Right lobe of liver (tissue), 6 donors: Measurements from ENCODE around the gene ING5. TPM values are rescaled to one million over a fixed set of nuclear protein-coding genes. Genes with fewer than 3 reads are reported as not detected.
A peak's percentile ranks its signal among the peaks of the same experiment; 100 is the strongest.

Experiments used
- ATAC-seq, 4 donors: fragments of 200-7000 bp; cut with Tn5 transposase; one replicate each; pipeline ENCODE4 v1.9.1; 2020; ENCODE audit warnings: mild to moderate bottlenecking in 4 of 4, moderate library complexity in 4 of 4
- DNase-seq, 3 donors: peaks; one replicate each; pipeline ENCODE4 v3.0.0-alpha.2; 2020
- H3K27ac ChIP-seq, 3 donors: fragments of 200-600 bp; one replicate each; pipeline ENCODE4 v1.8.0; 2022
- H3K27me3 ChIP-seq, 2 donors: fragments of 200-600 bp; one replicate each; pipeline ENCODE4 v1.8.0; 2022
- H3K36me3 ChIP-seq, 4 donors: fragments of 200-600 bp; sonication (generic) in 1 of 4; one replicate each; pipeline versions ENCODE4 v1.5.1 to v1.8.0; 2017 to 2022; ENCODE audit warnings: control low read depth in 1 of 4
- H3K4me1 ChIP-seq, 4 donors: fragments of 200-600 bp; sonication (generic) in 1 of 4; one replicate each; pipeline versions ENCODE4 v1.5.1 to v1.8.0; 2017 to 2022; ENCODE audit warnings: control low read depth in 1 of 4
- H3K4me3 ChIP-seq, 3 donors: fragments of 200-600 bp; one replicate each; pipeline ENCODE4 v1.8.0; 2022
- H3K9me3 ChIP-seq, 4 donors: fragments of 200-600 bp; sonication (generic) in 1 of 4; one replicate each; pipeline versions ENCODE4 v1.5.1 to v1.8.0; 2017 to 2022; ENCODE audit warnings: control low read depth in 1 of 4
- POLR2A ChIP-seq: fragments of 450-650 bp; IDR thresholded peaks from one replicate; pipeline ENCODE4 v1.6.1; 2017; ENCODE audit warnings: antibody characterized with exemption, mild to moderate bottlenecking
- WGBS: methylation state at CpG from one replicate; pipeline ENCODE4 v1.1.6; 2018; ENCODE audit warnings: low coverage, low lambda C conversion rate; ENCODE audit not compliant: insufficient coverage; ENCODE audit errors: missing lambda C conversion rate; 5-methylcytosine and 5-hydroxymethylcytosine counted together
- intact Hi-C, 2 donors: fragments of 100-400 bp; cut with DNase I; formaldehyde crosslinking; loops; one replicate each; pipeline versions ENCODE4 v1.11.2 to v1.14.1; 2022
- total RNA-seq, 6 experiments: library from RNA; depleted of rRNA in 2 of 6; stranded (reverse); fragments of >200 nt in 2 of 6; fragmentation: NEBNext Ultra II Directional in 3 of 6; extraction: Animal tissue kit (Norgen Biotek cat#: 25700) in 3 of 6; gene quantifications; one replicate each; pipeline versions ENCODE4 v1.1.0 to v1.2.4, GENCODE V29; 2016 to 2023
- TF ChIP-seq, protein P1 (sequence below), 4 donors: fragments of 200-600 bp in 3 of 4; fragments of 450-650 bp in 1 of 4; IDR thresholded peaks; one replicate each; pipeline versions ENCODE4 v1.5.1 to v1.8.0; 2016 to 2022; ENCODE audit warnings: antibody characterized with exemption in 4 of 4, mild to moderate bottlenecking in 2 of 4
- donor health status: DM: no; HTN: yes; CAD: no.
- donor health status: DM: no; HTN: no; CAD: no.
- donor health status: DM: no; HTN: no; CAD: no.
- donor health status: DM: no; HTN: yes; CAD: no.
- donor health status: DM: no; HTN: yes; CAD: no.

Gene ING5
- total RNA-seq, 6 experiments from 2014 or later = 8.2 to 20.3 (median 13.0) TPM

- Histone ChIP-seq H3K36me3 (peaks cover 0 to 21% (median 9%) of the 10 kb centered on the region in 4 donors), H3K27me3 (no peaks in the 10 kb centered on the region), H3K4me3 (no peak overlapping the region), H3K9me3 (no peaks in the 10 kb centered on the region), H3K4me1 (no peaks in the 10 kb centered on the region), H3K27ac (no peak overlapping the region)
- ATAC-seq (no peak), DNase-seq (no peak)
- 85% methylated on average over 9 of the region's 21 CpGs for WGBS
- TF ChIP-seq POLR2A = no peak
- TF ChIP-seq, protein P1, sequence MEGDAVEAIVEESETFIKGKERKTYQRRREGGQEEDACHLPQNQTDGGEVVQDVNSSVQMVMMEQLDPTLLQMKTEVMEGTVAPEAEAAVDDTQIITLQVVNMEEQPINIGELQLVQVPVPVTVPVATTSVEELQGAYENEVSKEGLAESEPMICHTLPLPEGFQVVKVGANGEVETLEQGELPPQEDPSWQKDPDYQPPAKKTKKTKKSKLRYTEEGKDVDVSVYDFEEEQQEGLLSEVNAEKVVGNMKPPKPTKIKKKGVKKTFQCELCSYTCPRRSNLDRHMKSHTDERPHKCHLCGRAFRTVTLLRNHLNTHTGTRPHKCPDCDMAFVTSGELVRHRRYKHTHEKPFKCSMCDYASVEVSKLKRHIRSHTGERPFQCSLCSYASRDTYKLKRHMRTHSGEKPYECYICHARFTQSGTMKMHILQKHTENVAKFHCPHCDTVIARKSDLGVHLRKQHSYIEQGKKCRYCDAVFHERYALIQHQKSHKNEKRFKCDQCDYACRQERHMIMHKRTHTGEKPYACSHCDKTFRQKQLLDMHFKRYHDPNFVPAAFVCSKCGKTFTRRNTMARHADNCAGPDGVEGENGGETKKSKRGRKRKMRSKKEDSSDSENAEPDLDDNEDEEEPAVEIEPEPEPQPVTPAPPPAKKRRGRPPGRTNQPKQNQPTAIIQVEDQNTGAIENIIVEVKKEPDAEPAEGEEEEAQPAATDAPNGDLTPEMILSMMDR (IDR thresholded peaks at IDR 0.05) = no peak
- intact Hi-C loops = no loop called here
Observed at GRCh38 chr2:241752689-241753276, 50.9 kb downstream of the ING5 start.

DNA sequence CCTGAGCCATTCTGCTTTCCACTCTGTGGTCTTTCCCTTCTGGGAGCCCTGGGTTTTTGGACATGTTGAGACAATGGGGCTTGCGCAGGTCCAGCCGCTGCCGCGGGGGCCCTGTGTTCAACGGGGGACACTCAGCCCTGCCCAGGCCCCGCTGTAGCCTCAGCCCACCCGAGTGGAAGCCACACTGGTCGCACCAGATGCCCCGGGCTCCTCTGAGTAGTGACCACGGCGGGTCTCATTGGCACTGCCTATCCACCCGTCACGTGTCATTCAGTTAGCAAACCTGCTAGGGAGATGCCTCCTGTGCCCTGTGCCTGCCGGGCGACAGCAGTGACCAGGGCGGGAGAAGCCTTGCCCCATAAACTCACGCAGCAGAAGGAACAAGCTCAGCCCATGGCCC is 51.7 kb downstream of the ING5 start:
- Histone ChIP-seq H3K27ac (no peak overlapping the region), H3K4me1 (no peaks in the 10 kb centered on the region), H3K36me3 (peaks cover 0 to 21% (median 9%) of the 10 kb centered on the region in 4 donors), H3K9me3 (no peaks in the 10 kb centered on the region), H3K27me3 (no peaks in the 10 kb centered on the region), H3K4me3 (no peak overlapping the region)
- intact Hi-C loops = no loop called here
- no peak for DNase-seq
- TF ChIP-seq, protein P1 (IDR thresholded peaks at IDR 0.05) = no peak
- no peak for TF ChIP-seq POLR2A
- 94% methylated on average over 3 of the region's 17 CpGs for WGBS
- no peak for ATAC-seq

DNA sequence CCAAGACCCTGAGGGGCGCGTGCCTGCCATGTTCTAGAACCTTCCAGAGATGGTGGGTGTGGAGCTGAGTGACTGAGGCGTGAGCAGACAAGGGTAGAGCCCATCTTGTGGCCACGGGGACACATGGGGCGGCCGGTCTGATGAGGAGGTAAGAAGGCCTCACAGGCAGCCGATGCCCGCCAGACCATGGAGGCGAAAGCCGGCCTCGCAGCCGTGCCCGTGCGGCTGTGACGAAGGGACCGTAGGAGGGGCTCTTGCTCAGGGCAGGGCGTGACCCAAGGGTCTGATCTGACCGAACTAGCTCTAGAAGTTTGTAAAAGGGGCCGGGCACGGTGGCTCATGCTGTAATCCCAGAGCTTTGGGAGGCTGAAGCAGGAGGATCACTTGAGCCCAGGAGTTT is 52.2 kb downstream of the ING5 start:
- peaks cover 0 to 20% (median 9%) of the 10 kb centered on the region in 4 donors for H3K36me3 ChIP-seq
- no peak overlapping the region for H3K4me3 ChIP-seq
- H3K27me3 ChIP-seq = no peaks in the 10 kb centered on the region
- DNase-seq = no peak
- no peak for ATAC-seq
- H3K9me3 ChIP-seq = no peaks in the 10 kb centered on the region
- 90% methylated on average over 3 of the region's 20 CpGs for WGBS
- intact Hi-C loops = no loop called here
- H3K27ac ChIP-seq = no peak overlapping the region
- H3K4me1 ChIP-seq = no peaks in the 10 kb centered on the region
- TF ChIP-seq, protein P1 (IDR thresholded peaks at IDR 0.05) = no peak
- TF ChIP-seq POLR2A = no peak

DNA sequence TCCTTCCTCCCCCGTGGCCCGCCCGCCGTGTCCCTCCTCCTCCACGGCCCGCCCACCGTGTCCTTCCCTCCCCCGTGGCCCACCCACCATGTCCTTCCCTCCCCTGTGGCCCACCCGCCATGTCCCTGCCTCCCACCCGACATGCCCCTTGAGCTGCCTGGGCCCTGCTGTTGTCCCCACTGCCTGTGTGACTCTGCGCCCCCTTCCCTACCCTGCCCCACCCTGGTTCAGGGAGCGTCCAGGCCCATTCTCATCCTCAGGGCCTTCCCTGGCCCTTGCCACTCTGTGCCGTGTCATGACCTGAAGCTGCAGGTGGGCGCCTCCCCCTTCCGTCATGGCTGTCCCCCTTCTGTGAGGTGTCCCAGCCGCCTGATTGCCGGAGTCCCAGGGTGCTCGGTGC is 53.3 kb downstream of the ING5 start:
- H3K36me3 ChIP-seq = peaks cover 0 to 24% (median 9%) of the 10 kb centered on the region in 4 donors
- DNase-seq (no peak), ATAC-seq (peak in 1 of 4 donors; percentile 12)
- intact Hi-C loops = no loop called here
- 92% methylated on average over 12 of the region's 18 CpGs for WGBS
- H3K4me3 ChIP-seq = no peak overlapping the region
- no peaks in the 10 kb centered on the region for H3K27me3 ChIP-seq
- no peaks in the 10 kb centered on the region for H3K9me3 ChIP-seq
- no peak for TF ChIP-seq POLR2A
- TF ChIP-seq, protein P1 (IDR thresholded peaks at IDR 0.05) = no peak
- H3K27ac ChIP-seq = no peak overlapping the region
- no peaks in the 10 kb centered on the region for H3K4me1 ChIP-seq
